Stimulated activated CD4-positive, alpha-beta T cell treated with anti-CD3 and anti-CD28 coated beads, Interleukin-4, amount 100 ng/mL, for 1 hour (primary cell): ENCODE data around the gene MCC.

Source experiments
- DNase-seq: peaks from one replicate; pipeline ENCODE4 v3.0.0-alpha.2; 2020

The MCC gene

DNA sequence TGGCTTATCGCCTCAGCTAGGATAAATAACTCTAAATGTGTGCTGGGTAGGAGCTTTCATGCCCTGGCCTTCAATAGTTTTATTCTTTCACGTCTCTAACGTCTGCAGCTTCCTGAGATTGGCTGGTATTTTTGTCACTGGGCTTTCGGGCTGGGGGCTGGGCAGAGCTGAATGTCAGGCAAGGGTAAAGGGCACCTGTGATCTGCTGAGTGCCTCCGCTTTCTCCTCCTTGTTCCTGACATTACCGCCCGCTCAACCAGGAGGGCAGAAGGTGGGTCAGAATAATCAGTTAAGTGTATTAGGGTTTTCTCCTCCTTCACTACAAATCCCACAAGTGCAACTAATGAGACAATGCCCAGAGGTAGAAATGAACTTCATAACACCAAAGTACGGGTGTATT lies 270.1 kb downstream of the MCC start:
- no peak for DNase-seq

DNA sequence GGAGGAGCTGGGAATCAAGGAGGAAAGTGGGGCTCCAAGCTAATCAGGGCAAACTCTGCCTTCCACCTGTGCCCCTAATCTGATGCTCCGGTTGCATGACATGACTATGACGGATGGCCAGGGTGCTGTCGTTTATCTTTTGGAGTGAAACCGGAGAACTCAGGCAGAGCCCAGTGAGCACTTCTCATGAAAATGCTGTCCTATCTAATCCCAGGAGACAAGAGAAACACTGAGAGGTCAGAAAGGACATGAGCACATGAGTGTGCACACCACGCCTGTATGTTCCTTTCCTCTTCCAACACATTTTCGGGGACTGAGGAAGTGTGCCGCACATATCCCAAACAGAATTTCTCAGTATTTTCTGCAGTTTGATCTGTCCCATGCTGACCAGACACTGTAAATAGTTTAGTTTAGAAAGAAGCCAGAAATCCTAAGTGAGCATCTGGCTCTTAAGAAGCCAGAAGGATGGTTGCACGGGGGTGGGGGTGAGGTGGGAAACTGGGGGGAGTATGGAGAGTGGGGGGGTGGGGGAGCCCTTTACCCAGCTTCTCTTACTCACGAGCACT lies 270.6 kb downstream of the MCC start:
- DNase-seq: no peak

DNA sequence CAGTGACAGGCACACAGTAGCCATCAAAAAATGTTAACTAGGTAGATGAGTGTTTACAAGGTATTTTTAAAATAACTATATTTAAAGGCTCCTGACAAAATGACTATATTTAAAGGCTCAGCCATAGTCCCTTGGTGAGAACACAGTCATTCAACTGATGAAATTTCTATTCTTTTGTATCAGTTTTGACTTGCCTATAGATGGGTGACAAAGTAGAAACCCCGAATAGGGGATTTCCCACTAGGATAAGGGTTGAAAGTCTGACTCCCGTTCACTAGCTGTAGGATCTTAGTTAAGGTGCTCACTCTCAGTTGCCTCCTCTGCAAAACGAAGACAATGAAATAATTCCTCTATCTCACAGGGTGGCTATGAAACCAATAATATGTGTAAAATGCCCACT lies 271.7 kb downstream of the MCC start:
- no peak for DNase-seq

DNA sequence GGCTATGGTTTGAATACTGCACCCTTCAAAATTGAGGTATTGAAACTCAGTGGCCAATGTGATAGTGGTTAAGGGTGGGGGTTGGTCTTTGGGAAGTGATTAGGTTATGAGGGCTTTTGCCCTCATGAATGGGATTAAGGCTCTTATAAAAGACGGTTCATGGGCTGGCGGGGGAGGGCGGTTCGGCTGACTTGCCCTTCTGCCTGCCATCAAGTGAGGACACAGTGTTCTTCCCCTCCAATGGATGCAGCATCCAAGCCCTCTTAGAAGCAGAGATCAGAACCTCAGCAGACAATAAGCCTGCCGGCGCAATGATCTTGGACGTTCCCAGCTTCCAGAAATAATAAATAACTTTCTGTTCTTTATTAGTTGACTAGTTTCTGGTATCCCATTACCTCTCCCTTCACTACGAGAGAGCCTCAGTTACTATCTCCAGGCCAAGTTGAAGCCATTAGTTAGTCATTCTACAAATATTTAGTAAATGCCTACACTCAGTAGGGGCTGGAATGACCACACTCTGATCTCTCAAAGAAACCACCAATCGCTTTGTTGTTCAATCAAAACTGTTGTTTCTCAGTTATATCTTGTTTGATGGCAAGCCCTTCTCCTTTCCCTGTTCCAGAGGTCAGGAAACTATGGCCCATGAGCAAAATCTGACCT lies 272.7 kb downstream of the MCC start:
- DNase-seq: no peak

DNA sequence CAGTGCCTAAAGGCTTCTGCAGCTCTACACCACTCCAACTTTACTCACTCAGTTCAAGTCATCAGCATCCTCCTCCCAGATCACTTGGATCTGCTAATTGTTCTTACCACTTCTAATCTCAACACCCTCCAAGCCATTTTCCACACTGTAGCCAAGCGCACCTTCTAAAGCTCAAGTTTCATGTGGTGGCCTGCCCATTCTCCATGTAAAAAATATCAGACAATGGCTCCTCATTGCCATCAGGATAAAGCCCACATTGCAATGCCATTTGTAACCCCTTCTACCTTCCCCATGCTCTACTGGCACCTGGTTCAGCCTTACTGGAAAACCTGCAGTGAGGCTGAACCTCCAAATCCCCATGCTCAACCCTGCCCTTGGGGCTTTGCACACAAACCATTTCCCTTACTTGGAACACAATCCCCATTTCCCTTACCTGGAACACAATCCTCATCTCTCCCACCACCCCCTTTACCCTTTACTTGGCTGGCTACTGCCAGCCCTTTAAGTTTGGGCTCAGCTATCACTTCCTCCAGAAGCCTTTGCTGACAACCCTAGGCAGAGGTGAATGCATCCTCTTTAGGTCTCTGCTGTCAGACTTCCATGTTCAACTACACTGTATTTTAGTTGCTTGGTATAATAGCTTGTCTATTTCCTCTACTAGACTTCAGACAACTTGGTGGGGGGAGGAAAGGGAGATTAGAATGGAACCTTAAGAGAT lies 273.5 kb downstream of the MCC start:
- DNase-seq: no peak

DNA sequence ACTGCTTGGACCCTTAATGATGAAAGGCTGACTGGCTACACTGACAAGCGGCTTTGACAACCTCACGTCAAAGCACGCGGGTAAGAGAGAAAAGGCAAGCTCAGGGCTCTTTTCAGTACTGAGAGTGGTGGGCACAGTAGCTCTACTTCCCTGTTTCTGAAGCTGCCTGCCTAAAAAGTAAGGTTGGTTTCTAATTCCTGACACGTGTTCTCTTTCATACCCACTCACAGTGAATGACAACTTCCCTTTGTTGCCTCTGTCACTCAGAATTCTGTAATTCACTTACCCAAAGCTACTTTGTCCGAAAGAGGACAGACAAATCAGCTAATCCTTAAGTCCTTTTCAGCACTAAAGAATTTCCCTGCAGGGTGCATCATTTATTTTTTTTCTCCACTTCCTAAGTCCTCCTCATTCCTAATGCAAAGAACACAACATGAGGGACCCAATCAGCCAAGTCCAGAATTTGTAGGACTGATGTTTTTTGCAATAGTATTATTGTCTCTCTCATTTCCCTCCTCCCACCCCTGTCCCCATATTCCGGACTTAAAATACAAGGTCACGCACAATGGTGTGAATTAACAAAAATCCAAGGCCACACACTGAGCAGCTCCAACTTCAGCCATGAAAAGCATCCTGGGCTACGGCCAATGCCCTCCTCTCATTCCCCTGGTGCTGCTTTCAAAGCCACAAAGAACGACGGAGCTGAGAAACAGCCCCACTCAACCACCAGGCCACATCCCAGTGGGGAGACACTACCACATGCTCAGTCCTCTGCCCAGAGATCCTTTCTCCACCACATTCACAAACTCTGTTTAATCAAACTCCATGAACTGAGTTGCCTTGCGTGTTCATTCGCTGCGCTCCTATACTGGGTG lies 274.5 kb downstream of the MCC start:
- DNase-seq: no peak

DNA sequence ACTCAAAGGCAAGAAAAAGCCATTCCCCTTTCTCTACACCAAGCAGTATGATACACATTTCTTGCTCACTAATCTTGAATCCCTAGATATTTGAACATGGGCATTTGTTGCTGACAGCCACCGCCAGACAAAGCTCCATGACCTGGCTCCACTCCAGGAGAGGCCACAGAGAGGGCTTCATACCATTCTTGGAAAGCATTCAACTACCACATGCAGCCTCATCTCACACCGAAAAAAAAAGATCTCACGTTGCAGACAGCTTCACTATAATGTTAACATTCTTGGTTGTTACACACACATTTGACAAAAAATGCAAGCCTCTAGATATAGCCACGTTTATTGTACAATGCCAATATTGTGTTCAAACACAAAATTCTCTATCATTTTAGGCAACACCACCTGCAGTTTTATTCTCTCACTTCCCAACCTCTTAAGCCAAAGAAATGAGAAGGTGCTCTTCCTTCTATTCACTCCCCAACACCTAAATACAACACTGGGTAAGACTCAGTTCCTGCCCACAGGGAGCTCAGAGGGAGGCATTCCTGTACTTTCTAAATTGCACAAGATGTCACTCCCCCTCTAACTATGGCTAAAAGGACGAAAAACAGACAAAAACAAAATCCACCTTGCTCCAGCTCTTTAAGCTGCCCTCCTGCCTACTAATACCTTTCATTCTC lies 275.9 kb downstream of the MCC start:
- DNase-seq: no peak

DNA sequence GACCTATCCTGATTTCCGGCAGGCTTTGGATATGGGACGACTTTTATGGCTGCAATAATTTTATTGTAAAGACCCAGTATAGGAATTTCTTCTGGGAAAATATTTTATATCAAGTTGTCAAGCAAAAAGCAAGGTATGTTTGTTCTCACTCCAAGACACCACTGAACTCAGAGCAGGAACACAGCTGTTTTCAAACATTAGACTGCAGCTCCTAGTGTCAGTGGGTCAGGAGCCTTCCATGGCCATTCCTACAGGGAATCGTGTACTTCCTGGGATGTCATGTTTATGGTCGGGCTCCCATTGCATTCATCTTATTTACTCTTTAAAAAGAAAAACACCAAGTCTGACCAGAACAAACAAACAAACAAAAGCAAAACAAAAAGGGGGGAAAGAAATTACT lies 278.8 kb downstream of the MCC start:
- DNase-seq: no peak

DNA sequence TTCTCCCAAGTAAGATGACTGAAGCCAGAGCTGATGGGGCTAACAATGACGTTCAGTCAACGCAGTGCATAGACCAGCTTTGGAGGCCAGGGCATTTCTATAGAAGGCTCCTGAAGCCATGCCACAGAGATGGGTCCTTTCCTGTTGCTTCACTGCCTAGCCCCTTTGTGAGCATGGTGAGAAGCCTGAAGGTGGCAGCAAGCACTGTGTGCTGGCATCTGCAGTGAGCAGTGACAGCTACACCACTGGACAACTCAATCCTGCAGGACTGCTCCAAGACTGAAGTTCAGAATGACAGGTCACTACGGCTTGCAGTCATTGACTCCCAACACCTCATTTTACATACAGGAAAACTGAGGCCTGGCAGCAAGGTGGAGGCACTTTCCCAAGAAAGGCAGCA lies 282.4 kb downstream of the MCC start:
- DNase-seq: no peak

DNA sequence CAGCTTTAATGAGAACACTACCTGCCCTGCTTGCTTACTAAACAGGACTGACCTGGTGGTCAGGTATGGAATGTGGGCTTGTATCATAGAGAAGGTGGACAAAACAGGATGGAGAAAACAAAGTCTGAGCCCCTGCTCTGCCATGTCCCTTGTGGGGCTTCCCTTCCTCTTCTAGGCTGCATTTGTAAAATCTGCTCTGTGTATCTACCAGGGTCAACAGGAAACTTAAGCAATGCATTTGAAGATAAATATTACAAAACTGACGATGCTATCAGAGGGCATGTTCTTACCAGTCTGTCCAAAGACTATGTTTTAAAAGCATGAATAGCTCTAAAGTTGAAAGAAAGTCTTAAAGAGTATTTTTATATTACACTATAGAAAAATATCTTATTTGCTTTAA lies 282.9 kb downstream of the MCC start:
- DNase-seq: no peak

DNA sequence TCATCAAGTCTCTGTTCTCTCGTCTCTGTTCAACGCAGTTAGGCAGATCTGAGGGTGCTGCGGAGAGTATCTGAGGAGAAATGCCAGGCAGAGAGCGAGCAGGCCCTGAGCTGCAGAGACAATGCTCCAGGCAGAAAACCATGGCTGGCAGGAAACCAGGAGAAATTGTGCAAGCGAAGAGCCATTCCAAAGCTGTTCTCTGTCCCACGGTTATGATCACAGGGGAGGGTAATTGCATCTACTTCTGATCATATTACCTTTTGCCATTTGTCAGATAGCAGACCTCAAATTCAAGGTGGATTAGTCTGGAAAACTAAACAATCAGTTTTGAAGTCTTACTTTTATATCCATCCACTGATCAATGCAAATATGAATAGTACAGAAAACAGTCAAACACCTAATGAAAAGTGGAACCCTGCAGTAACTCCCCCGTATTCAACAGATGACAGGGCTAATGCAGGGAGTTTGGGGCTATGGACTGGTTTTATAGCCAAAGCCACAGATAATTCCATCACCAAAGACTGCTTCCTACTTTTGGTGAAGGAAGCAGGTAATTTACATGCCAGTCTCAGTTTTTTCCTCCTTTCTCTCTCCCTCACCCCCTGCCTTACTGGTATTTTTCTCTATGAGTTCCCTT lies 283.6 kb downstream of the MCC start:
- no peak for DNase-seq

DNA sequence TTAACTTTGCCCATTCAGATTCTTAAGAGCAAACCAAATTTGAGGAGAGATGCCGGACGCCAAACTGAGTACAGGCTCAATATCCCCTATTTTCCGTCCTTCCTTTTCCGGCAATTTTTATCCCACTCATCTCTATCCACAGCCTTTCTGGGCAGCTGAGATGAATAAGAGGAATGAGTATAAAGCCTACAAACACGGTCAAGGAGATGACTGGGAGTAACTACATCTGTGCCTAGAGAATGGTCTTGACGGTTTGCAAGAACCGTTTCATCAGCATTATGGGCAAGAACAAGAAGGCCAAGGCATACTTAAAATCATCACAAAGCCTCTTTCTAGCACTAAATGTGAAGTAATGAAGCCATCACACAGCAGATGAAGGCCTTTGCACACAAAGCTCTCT lies 284.3 kb downstream of the MCC start:
- no peak for DNase-seq

DNA sequence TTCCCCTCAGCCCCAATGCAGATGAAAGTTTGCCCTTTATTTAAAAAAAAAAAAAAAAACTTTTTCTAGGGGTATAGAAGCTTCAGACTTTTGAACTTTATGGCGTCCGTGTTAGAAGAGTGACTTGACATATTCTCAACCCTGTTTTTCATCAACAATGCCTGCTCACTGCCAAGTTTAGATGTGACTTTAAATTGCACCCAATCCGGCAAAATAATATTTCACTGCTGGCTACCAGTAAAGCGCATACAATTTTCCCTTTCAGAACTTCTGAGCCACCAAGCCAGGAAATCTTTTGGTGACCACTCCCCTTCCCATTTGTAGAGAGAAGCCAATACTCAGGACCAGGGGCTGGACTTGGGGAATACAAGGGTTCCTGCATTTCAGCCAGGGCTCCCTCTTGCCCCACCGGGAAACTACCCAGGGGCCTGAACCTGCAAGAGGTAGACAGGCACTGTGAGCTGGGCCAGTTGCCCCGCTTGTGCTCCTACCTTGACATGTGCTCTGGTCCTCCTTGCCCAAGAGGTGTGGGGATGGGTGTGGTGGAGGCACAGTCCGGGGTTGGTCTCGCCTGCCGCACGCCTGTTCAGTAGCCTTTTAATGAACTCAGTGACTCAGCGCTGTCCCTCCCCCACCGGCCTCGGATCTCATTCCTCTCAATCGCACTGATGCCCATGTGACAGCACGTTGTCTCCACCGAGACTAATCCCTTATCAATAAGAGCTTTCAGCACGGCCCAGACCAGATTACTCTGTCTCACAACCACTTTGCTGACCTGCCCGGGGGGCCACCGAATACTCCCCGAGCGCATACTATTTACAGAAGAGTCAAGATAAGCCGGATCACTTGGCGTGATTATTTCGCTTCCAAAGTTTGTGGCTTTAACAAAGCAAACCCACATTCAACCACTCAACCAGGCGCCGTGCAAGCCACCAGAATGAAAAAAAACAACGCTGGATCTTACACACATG lies 285.2 kb downstream of the MCC start:
- no peak for DNase-seq

DNA sequence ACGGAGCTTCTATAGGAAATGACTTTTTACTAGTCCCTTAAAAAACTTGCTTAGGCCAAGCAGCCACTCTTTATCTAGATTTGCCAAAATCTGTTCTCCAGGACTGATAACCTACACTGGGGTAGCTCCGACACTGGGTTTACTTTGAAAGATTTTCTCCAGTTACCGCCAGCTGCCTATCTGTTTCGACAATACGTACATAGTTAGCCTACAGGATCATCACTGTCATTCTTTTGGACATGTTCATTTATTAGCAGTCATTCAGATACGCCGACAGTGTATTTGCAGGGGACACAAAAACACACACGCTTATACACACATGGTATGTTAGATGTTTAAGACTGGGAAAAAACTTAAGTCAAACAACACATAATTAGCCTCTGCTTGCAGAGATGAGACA lies 286.0 kb downstream of the MCC start:
- DNase-seq: no peak

DNA sequence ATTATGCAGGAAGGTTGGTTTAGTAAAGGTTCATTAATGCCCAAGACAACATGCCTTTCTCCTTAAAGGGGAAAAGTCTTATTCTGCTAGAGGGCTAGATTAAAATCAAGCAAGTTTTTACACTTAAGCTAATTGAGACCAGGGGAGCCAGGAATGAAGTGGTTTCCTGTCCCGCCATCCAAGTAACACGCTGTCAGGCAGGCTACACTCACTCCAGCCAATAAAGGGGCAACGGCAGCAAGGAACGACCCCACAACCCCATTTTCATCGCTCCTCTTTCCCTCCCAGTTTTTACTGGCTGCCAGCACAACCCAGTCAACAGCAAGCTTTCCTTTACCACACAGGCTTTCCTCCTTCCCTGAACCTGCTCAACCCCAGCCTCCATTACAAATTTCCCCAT lies 286.5 kb downstream of the MCC start:
- no peak for DNase-seq

DNA sequence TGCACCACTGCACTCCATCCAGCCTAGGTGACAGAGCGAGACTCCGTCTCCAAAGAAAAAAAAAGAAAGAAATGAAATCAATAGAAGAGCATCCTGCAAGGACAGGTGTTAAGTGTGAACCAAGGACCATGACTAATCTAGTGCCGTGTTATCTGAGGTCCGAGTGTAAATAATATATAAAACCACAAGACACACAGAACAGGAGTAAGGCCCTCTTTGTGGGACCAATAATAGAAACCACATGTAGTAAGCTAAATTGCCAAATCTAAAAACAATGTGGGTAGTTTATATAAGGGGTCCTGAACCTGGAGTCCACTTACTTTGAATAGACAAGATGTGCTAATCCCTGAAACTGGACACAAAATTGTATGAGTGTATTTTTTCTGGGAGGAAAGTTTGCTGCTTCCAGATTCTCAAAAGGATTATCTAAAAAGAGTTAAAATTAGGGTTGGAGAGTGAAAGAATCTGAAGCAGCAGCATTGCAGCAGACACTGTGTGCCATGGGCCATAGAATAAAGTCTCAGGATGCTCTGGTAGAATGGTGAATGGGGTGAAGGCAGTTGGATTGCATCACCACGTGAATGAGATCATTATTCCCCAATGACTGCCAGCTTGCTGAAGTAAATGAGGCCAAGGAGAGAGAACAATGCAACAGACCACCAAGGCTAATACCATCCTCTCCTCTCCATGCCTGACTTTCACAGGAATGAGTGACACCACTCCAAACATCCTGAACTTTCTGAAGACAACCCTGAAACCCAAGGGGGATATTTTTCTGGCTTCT lies 288.9 kb downstream of the MCC start:
- no peak for DNase-seq

DNA sequence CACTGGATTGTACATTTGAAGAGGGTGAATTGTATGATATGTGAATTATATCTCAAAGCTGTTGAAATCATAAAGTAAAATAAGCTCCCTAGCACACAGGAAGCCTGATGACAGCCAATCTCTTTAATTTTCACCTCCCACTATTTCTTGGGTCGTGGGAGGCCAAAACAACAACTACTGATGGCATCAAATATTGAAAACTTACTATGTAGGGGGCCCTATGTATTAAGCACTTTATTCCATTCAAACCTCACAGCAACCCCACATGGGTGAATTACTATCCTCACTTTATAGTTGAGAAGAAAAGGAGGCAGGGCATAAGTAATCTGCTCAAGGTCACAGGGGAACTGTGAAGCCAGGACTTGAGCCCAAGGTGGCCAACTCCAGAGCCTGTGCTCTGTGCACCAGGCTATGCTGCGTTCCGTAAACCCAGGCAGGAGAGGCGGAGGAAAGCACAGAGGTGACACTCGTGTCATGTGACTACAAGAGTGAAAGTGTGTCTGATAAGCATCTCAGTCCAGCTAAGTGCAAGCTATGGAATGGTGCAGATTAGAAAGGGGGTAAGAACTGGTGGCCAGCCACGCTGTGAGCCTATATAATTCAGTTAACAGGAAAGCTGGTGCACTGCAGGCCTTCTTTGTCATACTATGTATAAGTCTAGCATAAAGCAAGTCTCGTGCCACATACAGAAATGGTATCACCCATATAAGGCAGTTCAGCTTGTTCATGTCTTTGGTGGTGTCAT lies 290.6 kb downstream of the MCC start:
- DNase-seq: no peak

DNA sequence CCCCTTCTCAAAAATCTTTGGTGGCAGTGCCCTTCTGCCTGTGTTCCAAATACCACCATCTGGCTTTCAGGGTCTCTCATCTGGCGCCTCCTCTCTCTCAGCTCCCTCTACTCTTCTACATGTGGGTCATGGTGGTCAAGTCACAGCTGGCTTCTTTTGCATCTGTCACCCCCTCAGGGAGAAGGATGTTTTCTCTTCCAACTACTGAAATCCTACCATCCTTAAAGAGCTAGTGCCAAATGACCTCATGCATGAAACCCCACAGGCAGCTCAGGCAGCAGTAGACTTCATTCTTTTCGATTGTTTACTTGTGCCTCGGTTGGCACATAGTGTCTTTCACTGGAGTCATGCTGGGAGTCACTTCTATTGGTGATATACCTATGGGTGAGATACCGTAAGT lies 292.5 kb downstream of the MCC start:
- no peak for DNase-seq

DNA sequence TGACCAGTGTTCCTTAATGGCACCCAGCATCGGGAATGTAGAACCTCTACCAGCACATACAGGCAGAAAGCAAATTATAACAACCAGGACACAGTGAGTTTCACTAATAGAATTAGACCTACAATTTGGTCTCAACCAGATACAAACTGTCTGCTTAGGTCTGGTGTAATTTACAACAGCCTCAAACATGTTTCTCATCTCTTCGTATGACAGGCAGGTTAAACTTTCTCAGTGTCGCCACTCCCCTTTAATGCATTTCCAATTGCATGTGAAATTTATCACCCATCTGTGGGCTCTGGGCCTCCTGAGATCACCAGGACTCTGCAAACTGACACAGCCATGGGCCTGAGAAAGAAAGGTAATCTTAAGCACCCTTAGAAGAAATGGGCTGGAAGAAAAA lies 293.0 kb downstream of the MCC start:
- DNase-seq: no peak

DNA sequence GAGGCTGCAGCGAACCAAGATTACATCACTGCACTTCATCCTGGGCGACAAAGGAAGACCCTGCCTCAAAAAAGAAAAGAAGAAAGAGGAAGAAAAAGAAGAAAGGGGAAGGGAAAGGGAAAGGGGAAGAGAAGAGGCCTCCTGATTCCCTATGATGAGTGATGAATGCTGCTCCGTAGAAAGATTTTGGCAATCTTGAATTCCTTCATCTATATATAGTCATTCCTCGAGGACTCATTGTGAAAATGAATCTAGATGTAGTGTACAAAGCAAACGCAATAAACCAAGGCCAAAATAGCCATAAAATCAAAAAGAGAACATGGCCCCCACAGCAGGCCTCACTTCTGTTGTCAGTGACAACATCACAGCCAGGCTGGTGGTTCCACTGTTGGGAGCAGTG lies 293.7 kb downstream of the MCC start:
- no peak for DNase-seq
